ENCODE data around the gene SSTR5. TPM values are rescaled to one million over a fixed set of nuclear protein-coding genes. Genes with fewer than 3 reads are reported as not detected.

SSTR5 gene
- total and polyA plus RNA-seq, 2 experiments from 2014 or later: 0.77 to 1.3 TPM

DNA sequence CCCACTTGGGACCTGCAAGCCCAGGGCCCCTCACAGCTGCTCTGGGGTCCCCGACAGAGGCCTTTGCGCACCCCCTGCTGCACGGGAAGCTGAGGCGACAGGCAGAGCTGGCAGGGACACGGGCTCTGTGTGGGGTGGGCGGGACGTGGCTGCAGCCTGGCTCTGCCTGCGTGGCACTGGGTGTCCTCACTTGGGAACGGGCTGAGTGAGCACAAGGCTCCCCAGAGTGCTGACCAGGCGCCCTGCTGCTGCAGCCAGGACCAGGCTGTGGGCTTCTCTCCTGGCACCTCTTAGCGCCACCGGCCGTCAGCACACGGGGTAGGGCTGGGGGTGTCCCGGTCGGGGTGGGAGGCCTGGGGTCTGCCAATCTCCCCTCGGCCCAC lies 16.9 kb downstream of the SSTR5 start:
- Histone ChIP-seq H3K9me3 (ENCODE audit: low read depth) (no peaks in the 10 kb centered on the region), H2AFZ (no peak overlapping the region), H3K79me2 (no peaks in the 10 kb centered on the region), H3K9me2 (replicated peaks; ENCODE audit: insufficient read depth) (no peaks in the 10 kb centered on the region), H3K27ac (peak overlapping the region; percentile 41), H3K4me3 (no peak overlapping the region), H3K4me1 (ENCODE audit: insufficient read depth) (peaks cover 27% of the 10 kb centered on the region), H4K20me1 (ENCODE audit: insufficient read depth, poor library complexity, severe bottlenecking) (no peaks in the 10 kb centered on the region), H3K27me3 (no peaks in the 10 kb centered on the region), H3K36me3 (replicated peaks; ENCODE audit: insufficient read depth, low read depth) (no peaks in the 10 kb centered on the region), H3K4me2 (peak overlapping the region; percentile 78)
- DNase-seq (ENCODE audit: low spot score): no peak
- no peak for TF ChIP-seq EZH2phosphoT487 (IDR thresholded peaks at IDR 0.05; ENCODE audit: low read depth, severe bottlenecking, unreplicated experiment)
- TF ChIP-seq EZH2 (IDR thresholded peaks at IDR 0.05; ENCODE audit: borderline replicate concordance): no peak
- TF ChIP-seq, protein P1, sequence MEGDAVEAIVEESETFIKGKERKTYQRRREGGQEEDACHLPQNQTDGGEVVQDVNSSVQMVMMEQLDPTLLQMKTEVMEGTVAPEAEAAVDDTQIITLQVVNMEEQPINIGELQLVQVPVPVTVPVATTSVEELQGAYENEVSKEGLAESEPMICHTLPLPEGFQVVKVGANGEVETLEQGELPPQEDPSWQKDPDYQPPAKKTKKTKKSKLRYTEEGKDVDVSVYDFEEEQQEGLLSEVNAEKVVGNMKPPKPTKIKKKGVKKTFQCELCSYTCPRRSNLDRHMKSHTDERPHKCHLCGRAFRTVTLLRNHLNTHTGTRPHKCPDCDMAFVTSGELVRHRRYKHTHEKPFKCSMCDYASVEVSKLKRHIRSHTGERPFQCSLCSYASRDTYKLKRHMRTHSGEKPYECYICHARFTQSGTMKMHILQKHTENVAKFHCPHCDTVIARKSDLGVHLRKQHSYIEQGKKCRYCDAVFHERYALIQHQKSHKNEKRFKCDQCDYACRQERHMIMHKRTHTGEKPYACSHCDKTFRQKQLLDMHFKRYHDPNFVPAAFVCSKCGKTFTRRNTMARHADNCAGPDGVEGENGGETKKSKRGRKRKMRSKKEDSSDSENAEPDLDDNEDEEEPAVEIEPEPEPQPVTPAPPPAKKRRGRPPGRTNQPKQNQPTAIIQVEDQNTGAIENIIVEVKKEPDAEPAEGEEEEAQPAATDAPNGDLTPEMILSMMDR (IDR thresholded peaks at IDR 0.05; ENCODE audit: poor library complexity): no peak
- 90% methylated on average over 15 of the region's 17 CpGs for WGBS (ENCODE audit: low lambda C conversion rate, missing lambda C conversion rate)

DNA sequence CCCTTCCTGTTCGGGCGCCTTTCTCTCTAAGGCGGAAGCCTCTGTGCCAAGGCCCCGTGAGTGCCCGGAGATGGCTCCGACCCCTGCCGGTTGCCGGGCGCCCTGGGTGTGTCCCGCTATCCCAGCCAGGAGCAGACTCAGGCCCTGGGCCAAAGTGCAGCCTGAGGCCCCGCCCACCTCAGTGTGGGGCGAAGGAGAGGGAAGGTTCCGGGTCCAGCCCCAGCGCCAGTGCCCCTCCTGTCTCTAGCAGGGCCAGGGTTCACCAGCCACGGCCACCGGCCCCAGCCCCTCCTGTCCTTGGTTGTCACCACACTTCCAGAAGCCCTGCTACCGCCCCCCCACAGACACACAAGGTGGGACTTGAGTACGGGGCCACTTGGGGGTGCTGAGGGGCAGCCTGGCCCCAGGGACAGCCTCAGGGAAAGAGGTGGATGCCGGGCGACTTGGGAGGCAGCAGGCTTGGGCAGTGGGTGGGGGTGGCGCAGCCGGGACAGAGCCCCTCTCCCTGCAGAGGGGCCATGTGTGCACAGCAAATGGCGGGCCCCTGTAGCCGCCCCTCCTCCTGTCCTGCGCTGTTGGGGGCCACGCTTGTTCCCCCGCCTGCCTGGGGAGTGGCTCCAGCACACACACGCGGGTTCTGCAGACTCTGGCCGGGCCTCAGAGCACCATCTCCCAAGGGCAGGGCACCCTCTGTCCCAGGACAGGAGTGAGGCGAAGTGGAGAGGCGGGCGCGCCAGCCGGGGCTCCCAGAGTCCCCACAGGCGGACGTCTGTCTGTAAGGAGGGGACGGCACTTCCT lies 17.5 kb downstream of the SSTR5 start:
- Histone ChIP-seq H3K9me3 (ENCODE audit: low read depth) (no peaks in the 10 kb centered on the region), H3K36me3 (replicated peaks; ENCODE audit: insufficient read depth, low read depth) (no peaks in the 10 kb centered on the region), H3K9me2 (replicated peaks; ENCODE audit: insufficient read depth) (no peaks in the 10 kb centered on the region), H4K20me1 (ENCODE audit: insufficient read depth, poor library complexity, severe bottlenecking) (no peaks in the 10 kb centered on the region), H3K27ac (peak overlapping the region; percentile 96), H2AFZ (no peak overlapping the region), H3K4me3 (no peak overlapping the region), H3K4me2 (peak overlapping the region; percentile 78), H3K4me1 (ENCODE audit: insufficient read depth) (peaks cover 27% of the 10 kb centered on the region), H3K79me2 (no peaks in the 10 kb centered on the region), H3K27me3 (no peaks in the 10 kb centered on the region)
- TF ChIP-seq, protein P1 (IDR thresholded peaks at IDR 0.05; ENCODE audit: poor library complexity): no peak
- TF ChIP-seq EZH2 (IDR thresholded peaks at IDR 0.05; ENCODE audit: borderline replicate concordance): no peak
- no peak for TF ChIP-seq EZH2phosphoT487 (IDR thresholded peaks at IDR 0.05; ENCODE audit: low read depth, severe bottlenecking, unreplicated experiment)
- DNase-seq (ENCODE audit: low spot score): peak; percentile 92
- 65% methylated on average over 31 of the region's 38 CpGs for WGBS (ENCODE audit: low lambda C conversion rate, missing lambda C conversion rate)

DNA sequence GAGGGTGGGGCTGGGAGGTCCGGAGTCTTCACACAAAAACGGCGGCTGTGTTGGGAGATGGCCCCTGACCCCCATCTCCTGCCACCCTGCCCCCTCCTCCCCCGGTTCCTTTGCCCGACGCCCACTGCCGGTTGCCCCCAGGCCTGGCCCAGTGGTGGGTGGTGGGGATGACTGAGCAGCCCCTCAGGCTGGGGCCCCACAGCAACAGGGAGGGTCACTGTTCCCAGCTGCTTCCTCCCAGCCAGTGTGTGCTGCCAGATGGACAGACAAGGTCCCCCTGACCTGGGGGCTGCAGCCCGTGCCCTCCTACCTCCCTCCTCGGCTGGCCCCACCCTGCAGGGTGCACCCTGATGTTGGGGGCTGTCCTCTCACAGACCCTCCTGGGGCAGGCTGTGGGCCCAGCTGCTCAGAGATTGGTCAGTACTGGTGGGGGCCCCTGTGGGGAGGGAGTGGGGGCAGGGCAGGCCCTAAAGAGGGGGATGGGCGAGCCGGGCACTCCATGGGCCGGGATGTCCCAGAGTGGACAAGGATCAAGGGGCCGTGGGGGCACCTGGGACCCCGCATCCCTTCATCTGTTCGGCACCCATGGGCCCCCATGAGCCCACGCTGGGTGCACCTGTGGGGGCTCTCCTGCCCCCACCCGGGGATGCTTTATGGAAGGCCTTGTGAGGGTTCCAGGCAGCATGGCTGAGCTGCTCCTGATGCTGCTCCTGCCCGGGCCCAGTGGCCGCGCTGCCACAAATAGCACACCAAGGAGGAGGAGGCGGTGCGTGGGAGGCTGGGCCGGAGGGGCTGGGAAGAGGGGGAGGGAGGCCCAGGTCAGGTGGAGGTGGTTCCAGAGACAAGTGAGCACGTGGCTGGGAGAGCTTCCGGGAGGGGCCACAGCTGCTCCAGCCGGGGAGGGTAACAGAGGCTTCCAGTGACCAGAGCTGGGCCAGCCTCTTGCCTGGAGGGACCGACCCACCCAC lies 18.4 kb downstream of the SSTR5 start:
- Histone ChIP-seq H3K9me3 (ENCODE audit: low read depth) (no peaks in the 10 kb centered on the region), H3K4me2 (peak overlapping the region; percentile 78), H3K9me2 (replicated peaks; ENCODE audit: insufficient read depth) (no peaks in the 10 kb centered on the region), H4K20me1 (ENCODE audit: insufficient read depth, poor library complexity, severe bottlenecking) (no peaks in the 10 kb centered on the region), H3K79me2 (no peaks in the 10 kb centered on the region), H3K27me3 (no peaks in the 10 kb centered on the region), H3K4me1 (ENCODE audit: insufficient read depth) (peaks cover 27% of the 10 kb centered on the region), H3K27ac (peak overlapping the region; percentile 96), H3K4me3 (no peak overlapping the region), H2AFZ (no peak overlapping the region), H3K36me3 (replicated peaks; ENCODE audit: insufficient read depth, low read depth) (no peaks in the 10 kb centered on the region)
- no peak for TF ChIP-seq EZH2 (IDR thresholded peaks at IDR 0.05; ENCODE audit: borderline replicate concordance)
- TF ChIP-seq, protein P1 (IDR thresholded peaks at IDR 0.05; ENCODE audit: poor library complexity): no peak
- no peak for TF ChIP-seq EZH2phosphoT487 (IDR thresholded peaks at IDR 0.05; ENCODE audit: low read depth, severe bottlenecking, unreplicated experiment)
- DNase-seq (ENCODE audit: low spot score): peak; percentile 75
- 63% methylated on average over 16 of the region's 27 CpGs for WGBS (ENCODE audit: low lambda C conversion rate, missing lambda C conversion rate)

Measured in hepatocyte (in vitro differentiated cells).